HG02798 (cell line): ENCODE data around the gene OR2T8.
A peak's percentile ranks its signal among the peaks of the same experiment; 100 is the strongest.

Experiments used
- ATAC-seq: cut with Tn5 transposase; IDR thresholded peaks from one replicate; pipeline ENCODE4 v1.9.1; 2021; ENCODE audit warnings: mild to moderate bottlenecking; ENCODE audit not compliant: unreplicated experiment, poor library complexity

OR2T8 gene

GRCh38 chr1:247953408-247953807 is 33.4 kb downstream of the OR2T8 start:
- no peak for ATAC-seq

- no peak for ATAC-seq
These were observed 41.7 kb downstream of the OR2T8 start for GRCh38 chr1:247961791-247962190.

DNA sequence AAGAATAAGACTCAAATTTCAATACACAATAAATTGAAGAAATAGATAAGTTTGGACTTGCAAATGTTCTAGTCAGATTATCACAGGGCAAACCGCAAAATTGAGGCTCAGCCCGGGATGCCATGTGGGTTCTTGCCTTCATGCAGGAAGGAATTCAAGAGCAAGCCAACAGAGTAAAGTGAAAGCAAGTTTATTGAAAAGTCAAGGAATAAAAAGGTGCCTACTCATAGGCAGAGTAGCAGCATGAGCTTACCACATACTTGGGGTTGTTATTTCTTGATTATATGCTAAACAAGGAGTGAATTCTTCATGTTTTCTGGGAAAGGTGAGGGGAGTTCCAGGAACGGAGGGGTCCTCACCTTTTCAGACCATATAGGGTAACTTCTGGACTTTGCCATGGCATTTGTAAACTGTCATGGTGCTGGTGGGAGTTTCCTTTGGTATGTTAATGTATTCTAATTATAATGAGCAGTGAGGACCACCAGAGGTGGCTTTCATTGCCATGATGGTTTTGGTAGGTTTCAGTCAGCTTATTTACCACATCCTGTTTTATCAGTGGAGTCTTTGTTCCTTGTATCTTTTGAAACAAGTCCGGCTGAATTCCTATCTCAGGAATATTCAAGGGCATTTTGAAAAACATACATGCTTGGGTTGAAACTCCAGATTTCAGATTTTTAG is 43.0 kb downstream of the OR2T8 start:
- ATAC-seq: no peak

GRCh38 chr1:247964933-247965332 is 44.9 kb downstream of the OR2T8 start, which contains the start of gene OR2AK2:
Gene OR2AK2, plus strand, starts transcription at chr1:247965233. Its CDS starts 144 bp downstream, at chr1:247965377.
- ATAC-seq: no peak

- ATAC-seq: peak; percentile 68
These were observed 46.6 kb downstream of the OR2T8 start for GRCh38 chr1:247966532-247967204.
